Measurements from ENCODE around the gene TTC39C.

TTC39C gene

GRCh38 chr18:24161304-24161703 is 146.8 kb downstream of the TTC39C start:
- Histone ChIP-seq H3K9me3 (ENCODE audit: insufficient read depth, low read length) (no peaks in the 10 kb centered on the region), H3K4me3 (ENCODE audit: insufficient read length, low read depth) (no peak overlapping the region), H3K27me3 (ENCODE audit: insufficient read depth, insufficient read length) (no peaks in the 10 kb centered on the region), H3K4me1 (ENCODE audit: insufficient read depth, insufficient read length) (peaks cover 2% of the 10 kb centered on the region), H3K9ac (ENCODE audit: insufficient read length, low read depth) (no peak overlapping the region), H3K36me3 (ENCODE audit: insufficient read depth, insufficient read length, low read length) (peaks cover 74% of the 10 kb centered on the region)
- no peak for DNase-seq (ENCODE audit: low read depth, low spot score)
- no peak for TF ChIP-seq ZNF274 (IDR thresholded peaks at IDR 0.05; ENCODE audit: low read depth, low read length)
- no peak for TF ChIP-seq YY1 (IDR thresholded peaks at IDR 0.05; ENCODE audit: insufficient read depth, insufficient read length)
- TF ChIP-seq SUZ12 (IDR thresholded peaks at IDR 0.05; ENCODE audit: extremely low read depth, insufficient read depth, insufficient read length), result no peak

- no peak overlapping the region for H3K4me3 ChIP-seq (ENCODE audit: insufficient read length, low read depth)
- peaks cover 2% of the 10 kb centered on the region for H3K4me1 ChIP-seq (ENCODE audit: insufficient read depth, insufficient read length)
- H3K9me3 ChIP-seq (ENCODE audit: insufficient read depth, low read length), result no peaks in the 10 kb centered on the region
- TF ChIP-seq ZNF274 (IDR thresholded peaks at IDR 0.05; ENCODE audit: low read depth, low read length) (no peak), SUZ12 (IDR thresholded peaks at IDR 0.05; ENCODE audit: extremely low read depth, insufficient read depth, insufficient read length) (no peak), YY1 (IDR thresholded peaks at IDR 0.05; ENCODE audit: insufficient read depth, insufficient read length) (no peak)
- H3K9ac ChIP-seq (ENCODE audit: insufficient read length, low read depth), result no peak overlapping the region
- no peaks in the 10 kb centered on the region for H3K27me3 ChIP-seq (ENCODE audit: insufficient read depth, insufficient read length)
- H3K36me3 ChIP-seq (ENCODE audit: insufficient read depth, insufficient read length, low read length), result peaks cover 34% of the 10 kb centered on the region
- DNase-seq (ENCODE audit: low read depth, low spot score), result no peak
These were observed 153.9 kb downstream of the TTC39C start for GRCh38 chr18:24168496-24168895.

DNA sequence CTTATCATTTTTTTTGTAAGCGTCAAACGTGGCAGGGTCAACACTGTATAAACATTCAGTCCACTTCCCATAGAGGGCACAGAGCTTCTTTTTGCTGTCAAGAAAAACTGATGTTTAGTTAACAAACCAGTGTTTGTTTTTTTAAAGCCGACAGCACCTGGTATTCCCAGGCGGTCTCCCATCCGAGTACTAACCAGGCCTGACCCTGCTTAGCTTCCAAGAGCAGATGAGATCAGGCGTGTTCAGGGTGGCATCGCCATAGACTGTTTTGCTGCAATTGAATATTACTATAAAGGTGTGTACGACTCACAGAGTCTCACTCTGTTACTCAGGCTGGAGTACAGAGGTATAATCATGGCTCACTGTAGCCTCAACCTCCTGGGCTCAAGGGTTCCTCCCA is 155.8 kb downstream of the TTC39C start:
- no peak for DNase-seq (ENCODE audit: low read depth, low spot score)
- Histone ChIP-seq H3K36me3 (ENCODE audit: insufficient read depth, insufficient read length, low read length) (peaks cover 32% of the 10 kb centered on the region), H3K27me3 (ENCODE audit: insufficient read depth, insufficient read length) (no peaks in the 10 kb centered on the region), H3K4me3 (ENCODE audit: insufficient read length, low read depth) (no peak overlapping the region), H3K9me3 (ENCODE audit: insufficient read depth, low read length) (no peaks in the 10 kb centered on the region), H3K4me1 (ENCODE audit: insufficient read depth, insufficient read length) (no peaks in the 10 kb centered on the region), H3K9ac (ENCODE audit: insufficient read length, low read depth) (no peak overlapping the region)
- TF ChIP-seq ZNF274 (IDR thresholded peaks at IDR 0.05; ENCODE audit: low read depth, low read length) (no peak), YY1 (IDR thresholded peaks at IDR 0.05; ENCODE audit: insufficient read depth, insufficient read length) (no peak), SUZ12 (IDR thresholded peaks at IDR 0.05; ENCODE audit: extremely low read depth, insufficient read depth, insufficient read length) (no peak)

DNA sequence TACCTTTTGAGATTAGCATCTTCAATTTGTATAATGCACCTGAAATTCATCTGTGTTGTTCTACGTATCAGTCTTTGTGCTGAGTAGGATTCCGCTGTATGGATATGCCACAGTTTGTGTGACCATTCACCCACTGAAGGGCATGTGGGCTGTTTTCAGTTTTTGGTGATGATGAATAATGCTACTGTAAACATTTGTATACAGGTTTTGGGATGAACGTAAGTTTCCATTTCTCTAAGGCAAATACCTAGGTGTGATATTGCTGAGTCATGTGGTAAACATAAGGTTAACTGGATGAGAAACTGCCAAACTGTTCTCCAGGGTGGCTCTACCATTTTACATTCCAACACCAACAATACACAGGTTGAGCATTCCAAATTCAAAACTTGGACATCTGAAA is 159.4 kb downstream of the TTC39C start:
- Histone ChIP-seq H3K4me1 (ENCODE audit: insufficient read depth, insufficient read length) (no peaks in the 10 kb centered on the region), H3K4me3 (ENCODE audit: insufficient read length, low read depth) (no peak overlapping the region), H3K9ac (ENCODE audit: insufficient read length, low read depth) (no peak overlapping the region), H3K36me3 (ENCODE audit: insufficient read depth, insufficient read length, low read length) (peaks cover 13% of the 10 kb centered on the region), H3K27me3 (ENCODE audit: insufficient read depth, insufficient read length) (no peaks in the 10 kb centered on the region), H3K9me3 (ENCODE audit: insufficient read depth, low read length) (no peaks in the 10 kb centered on the region)
- TF ChIP-seq SUZ12 (IDR thresholded peaks at IDR 0.05; ENCODE audit: extremely low read depth, insufficient read depth, insufficient read length) (no peak), YY1 (IDR thresholded peaks at IDR 0.05; ENCODE audit: insufficient read depth, insufficient read length) (no peak), ZNF274 (IDR thresholded peaks at IDR 0.05; ENCODE audit: low read depth, low read length) (no peak)
- DNase-seq (ENCODE audit: low read depth, low spot score), result no peak

GRCh38 chr18:24176727-24177416 is 162.3 kb downstream of the TTC39C start:
- Histone ChIP-seq H3K9ac (ENCODE audit: insufficient read length, low read depth) (no peak overlapping the region), H3K4me1 (ENCODE audit: insufficient read depth, insufficient read length) (no peaks in the 10 kb centered on the region), H3K36me3 (ENCODE audit: insufficient read depth, insufficient read length, low read length) (peaks cover 9% of the 10 kb centered on the region), H3K4me3 (ENCODE audit: insufficient read length, low read depth) (no peak overlapping the region), H3K27me3 (ENCODE audit: insufficient read depth, insufficient read length) (no peaks in the 10 kb centered on the region), H3K9me3 (ENCODE audit: insufficient read depth, low read length) (no peaks in the 10 kb centered on the region)
- no peak for TF ChIP-seq ZNF274 (IDR thresholded peaks at IDR 0.05; ENCODE audit: low read depth, low read length)
- no peak for TF ChIP-seq YY1 (IDR thresholded peaks at IDR 0.05; ENCODE audit: insufficient read depth, insufficient read length)
- TF ChIP-seq SUZ12 (IDR thresholded peaks at IDR 0.05; ENCODE audit: extremely low read depth, insufficient read depth, insufficient read length), result no peak
- peak; percentile 44 for DNase-seq (ENCODE audit: low read depth, low spot score)

DNA sequence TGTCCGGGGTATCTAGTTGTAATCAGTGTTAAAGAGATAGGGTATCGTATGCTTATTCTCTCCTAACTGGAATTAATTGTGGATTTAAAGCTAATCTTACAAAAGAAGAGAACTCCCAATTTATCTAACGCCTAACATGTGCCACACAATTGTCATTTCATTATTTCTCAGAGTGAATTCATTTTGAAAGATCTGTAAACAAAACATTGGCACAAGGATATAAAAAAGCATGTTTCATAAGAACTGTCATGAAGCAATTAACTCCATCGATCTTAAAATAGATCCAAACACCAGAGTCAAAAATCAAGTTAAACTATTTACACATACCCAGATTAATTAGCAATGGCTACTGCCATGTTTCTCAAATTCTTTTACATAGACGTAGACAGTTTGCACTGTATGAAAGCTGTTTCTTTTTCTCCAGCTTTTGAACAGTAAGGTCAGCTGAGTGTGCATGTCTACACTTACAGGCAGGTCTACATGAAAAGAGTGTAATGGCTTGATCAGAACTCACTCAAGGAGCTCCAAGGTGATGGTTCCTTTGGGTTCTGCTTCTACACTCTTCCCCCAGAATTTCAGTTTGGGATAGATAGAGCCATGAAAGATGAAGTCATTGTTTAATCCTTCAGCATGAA is 163.1 kb downstream of the TTC39C start:
- Histone ChIP-seq H3K4me3 (ENCODE audit: insufficient read length, low read depth) (no peak overlapping the region), H3K36me3 (ENCODE audit: insufficient read depth, insufficient read length, low read length) (peaks cover 9% of the 10 kb centered on the region), H3K4me1 (ENCODE audit: insufficient read depth, insufficient read length) (no peaks in the 10 kb centered on the region), H3K9me3 (ENCODE audit: insufficient read depth, low read length) (no peaks in the 10 kb centered on the region), H3K9ac (ENCODE audit: insufficient read length, low read depth) (no peak overlapping the region), H3K27me3 (ENCODE audit: insufficient read depth, insufficient read length) (no peaks in the 10 kb centered on the region)
- no peak for TF ChIP-seq SUZ12 (IDR thresholded peaks at IDR 0.05; ENCODE audit: extremely low read depth, insufficient read depth, insufficient read length)
- no peak for TF ChIP-seq YY1 (IDR thresholded peaks at IDR 0.05; ENCODE audit: insufficient read depth, insufficient read length)
- TF ChIP-seq ZNF274 (IDR thresholded peaks at IDR 0.05; ENCODE audit: low read depth, low read length), result no peak
- DNase-seq (ENCODE audit: low read depth, low spot score), result no peak

GRCh38 chr18:24180048-24180447 is 165.5 kb downstream of the TTC39C start:
- Histone ChIP-seq H3K9me3 (ENCODE audit: insufficient read depth, low read length) (no peaks in the 10 kb centered on the region), H3K36me3 (ENCODE audit: insufficient read depth, insufficient read length, low read length) (peaks cover 4% of the 10 kb centered on the region), H3K4me3 (ENCODE audit: insufficient read length, low read depth) (no peak overlapping the region), H3K4me1 (ENCODE audit: insufficient read depth, insufficient read length) (no peaks in the 10 kb centered on the region), H3K27me3 (ENCODE audit: insufficient read depth, insufficient read length) (no peaks in the 10 kb centered on the region), H3K9ac (ENCODE audit: insufficient read length, low read depth) (no peak overlapping the region)
- DNase-seq (ENCODE audit: low read depth, low spot score), result no peak
- no peak for TF ChIP-seq SUZ12 (IDR thresholded peaks at IDR 0.05; ENCODE audit: extremely low read depth, insufficient read depth, insufficient read length)

All from NT2/D1 (cell line).